Stimulated activated naive CD8-positive, alpha-beta T cell treated with anti-CD3 and anti-CD28 coated beads, Interleukin-15, Interleukin-2, amounts not matched to agents 100 ng/mL and 50 ng/mL, for 24 hours (primary cell): ENCODE data around the gene CGB1.
"Not testable (repeated sequence)": the region's sequence is repeated elsewhere in the genome, so short reads cannot be mapped to it uniquely, and the experiment has no call there.

ENCODE experiments used
- H3K27ac Mint-ChIP-seq: one replicate; pipeline ENCODE4 v1.8.0; 2021; ENCODE audit warnings: mild to moderate bottlenecking, mixed read lengths
- H3K27me3 Mint-ChIP-seq: one replicate; pipeline ENCODE4 v1.8.0; 2021; ENCODE audit warnings: mixed read lengths
- H3K36me3 Mint-ChIP-seq: one replicate; pipeline ENCODE4 v1.8.0; 2021; ENCODE audit warnings: low read depth, mixed read lengths
- H3K4me1 Mint-ChIP-seq: one replicate; pipeline ENCODE4 v1.8.0; 2021; ENCODE audit warnings: low read depth, mixed read lengths
- H3K4me3 Mint-ChIP-seq: one replicate; pipeline ENCODE4 v1.8.0; 2021; ENCODE audit warnings: mild to moderate bottlenecking, mixed read lengths
- H3K9me3 Mint-ChIP-seq: one replicate; pipeline ENCODE4 v1.8.0; 2021; ENCODE audit warnings: mixed read lengths

The CGB1 gene

DNA sequence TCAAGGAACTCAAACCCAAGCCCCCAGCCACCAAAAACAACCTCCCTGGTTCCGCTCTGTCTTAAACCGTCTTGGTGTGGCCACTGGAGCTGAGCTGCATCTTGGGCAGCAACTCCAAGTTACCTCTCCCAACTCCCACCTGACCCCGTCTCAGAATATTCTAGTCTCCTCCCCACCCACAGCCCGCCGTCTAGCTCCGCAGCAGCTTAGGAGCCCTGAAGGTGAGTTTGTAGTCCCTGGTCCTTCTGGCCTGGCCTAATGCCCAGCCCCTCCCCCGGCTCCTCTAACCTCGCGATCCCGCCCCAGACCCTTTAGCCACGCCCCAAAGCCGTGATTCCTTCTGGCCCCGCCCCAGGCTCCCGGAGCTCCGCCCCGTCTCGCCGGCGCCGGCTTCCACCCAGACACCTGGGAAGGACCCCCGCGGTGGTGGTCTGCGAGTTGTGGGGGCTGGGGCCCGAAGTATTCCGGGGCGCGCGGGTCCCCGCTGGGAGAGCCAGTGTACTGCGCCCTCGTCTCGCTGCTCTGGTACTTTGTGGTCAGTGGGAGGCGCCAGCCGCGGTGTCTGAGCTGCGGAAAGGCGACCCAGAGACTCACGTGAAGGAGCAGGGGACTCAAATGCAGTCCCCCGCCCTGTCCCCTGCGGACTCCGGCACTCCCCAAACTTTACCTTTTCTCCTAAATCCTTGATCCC is 17.3 kb downstream of the CGB1 start:
- H3K27me3 Mint-ChIP-seq = peaks cover 13% of the 10 kb centered on the region
- H3K4me3 Mint-ChIP-seq = peak overlapping the region; percentile 66
- peak overlapping the region; percentile 66 for H3K27ac Mint-ChIP-seq
- H3K36me3 Mint-ChIP-seq = no peaks in the 10 kb centered on the region
- H3K4me1 Mint-ChIP-seq = peaks cover 47% of the 10 kb centered on the region
- H3K9me3 Mint-ChIP-seq = no peaks in the 10 kb centered on the region

DNA sequence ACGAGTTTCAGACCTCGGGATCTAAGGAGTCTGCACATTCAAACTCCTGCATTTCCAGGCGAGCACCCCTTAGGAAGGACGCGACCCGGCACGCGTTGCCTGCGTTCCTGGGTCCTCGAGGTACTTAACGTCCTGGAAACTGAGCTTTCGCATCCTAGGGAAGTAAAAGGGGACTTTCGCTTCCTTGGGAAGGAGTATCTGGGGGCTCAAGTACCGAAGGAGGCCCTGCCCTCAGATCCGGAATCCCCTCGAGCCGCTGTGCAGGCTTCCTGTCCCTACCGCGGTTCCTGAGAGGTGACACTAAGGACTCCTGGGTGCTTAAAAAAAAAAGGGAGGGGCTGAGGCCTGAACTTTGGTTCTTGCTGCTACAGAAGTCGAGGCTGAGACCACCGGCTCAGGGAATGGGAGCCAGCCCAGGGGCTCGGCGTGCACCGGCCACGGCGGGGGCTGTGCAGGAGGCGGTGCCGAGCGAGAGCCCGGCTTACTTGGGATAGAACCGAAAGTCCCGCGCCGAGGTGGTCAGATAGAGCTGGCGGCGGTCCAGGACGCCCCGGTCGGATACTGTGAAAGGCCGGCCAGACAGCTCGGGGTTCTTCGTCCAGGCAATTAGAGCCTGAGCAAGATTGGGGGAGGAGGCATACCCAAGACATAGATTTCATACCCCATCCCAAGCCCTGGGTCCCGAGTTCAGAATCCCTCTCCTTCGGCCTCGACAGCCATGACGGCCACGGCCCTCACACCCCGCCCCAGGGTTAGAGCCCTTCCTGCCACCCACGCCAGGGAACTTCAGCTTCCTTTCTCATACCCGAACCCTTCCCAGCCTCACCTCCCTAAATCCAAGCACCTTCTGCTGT is 18.1 kb downstream of the CGB1 start:
- not testable (repeated sequence) for H3K27ac Mint-ChIP-seq, H3K36me3 Mint-ChIP-seq, H3K9me3 Mint-ChIP-seq
- Mint-ChIP-seq H3K4me1 (peaks cover 47% of the 10 kb centered on the region), H3K27me3 (peaks cover 13% of the 10 kb centered on the region), H3K4me3 (peak overlapping the region; percentile 66)

DNA sequence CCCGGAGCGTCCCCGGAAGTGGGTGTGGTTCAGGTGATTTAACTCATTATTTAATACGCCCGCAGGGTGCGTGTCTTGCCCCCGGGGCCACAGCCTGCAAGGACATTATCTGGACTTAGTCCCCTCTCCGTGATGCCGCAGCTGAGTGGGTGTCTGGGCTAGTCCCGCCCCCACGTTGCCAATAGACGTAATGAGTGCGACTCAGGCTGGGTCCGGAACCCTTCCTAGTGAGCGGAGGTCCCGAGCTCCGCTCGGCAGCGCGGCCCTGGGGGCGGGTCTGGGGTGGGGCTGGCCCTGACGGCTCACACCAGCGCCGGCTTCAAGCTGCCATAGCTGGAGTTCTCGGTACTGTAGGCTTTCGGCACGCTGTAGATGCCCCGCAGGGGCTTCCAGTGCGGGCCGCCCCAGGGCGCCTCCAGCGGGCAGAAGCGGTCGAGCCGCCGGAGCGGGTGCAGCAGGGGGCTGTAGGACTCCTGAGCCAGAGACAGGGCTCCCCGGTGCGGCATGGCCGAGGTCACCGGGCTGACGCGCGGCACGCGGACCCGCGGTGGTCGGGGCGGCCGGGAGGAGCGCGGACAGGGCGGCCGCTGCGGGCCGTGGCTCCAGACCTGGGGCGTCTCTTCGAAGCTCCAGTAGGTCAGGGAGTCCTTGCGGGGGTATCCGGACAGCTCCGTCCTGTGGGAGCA is 18.9 kb downstream of the CGB1 start:
- H3K4me1 Mint-ChIP-seq = peaks cover 47% of the 10 kb centered on the region
- H3K27me3 Mint-ChIP-seq = peaks cover 13% of the 10 kb centered on the region
- no peak overlapping the region for H3K27ac Mint-ChIP-seq
- no peaks in the 10 kb centered on the region for H3K9me3 Mint-ChIP-seq
- H3K4me3 Mint-ChIP-seq = peak overlapping the region; percentile 66
- peaks cover 10% of the 10 kb centered on the region for H3K36me3 Mint-ChIP-seq

DNA sequence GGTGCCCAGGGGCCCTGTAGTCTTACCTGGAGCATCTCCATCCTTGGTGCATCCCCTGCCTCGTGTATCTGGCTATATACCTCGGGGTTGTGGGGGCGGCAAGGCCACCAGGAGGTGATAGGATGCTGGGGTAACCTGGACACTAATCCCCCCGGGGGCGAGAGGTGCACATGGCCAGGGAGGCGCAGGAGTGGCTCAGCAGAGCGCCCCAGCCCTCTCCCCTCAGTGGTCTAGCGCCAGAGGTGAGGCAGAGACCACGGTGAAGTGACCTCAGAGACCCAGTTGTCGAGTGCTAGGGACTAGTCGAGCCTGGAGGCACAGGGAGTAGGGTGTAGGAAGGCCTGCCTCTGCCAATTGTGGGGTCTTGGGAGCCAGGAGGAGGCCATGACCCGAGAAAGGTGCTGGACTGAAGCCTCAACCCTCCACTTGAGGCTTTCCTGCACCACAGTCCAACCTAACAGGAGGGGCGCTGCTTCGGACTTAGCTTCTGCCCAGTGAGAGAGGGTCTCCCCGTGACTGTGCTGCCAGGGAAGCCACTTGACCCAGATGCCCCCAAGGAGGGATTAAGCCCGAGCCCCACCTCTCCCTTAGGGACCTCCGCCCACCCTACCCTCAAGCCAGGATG is 19.5 kb downstream of the CGB1 start, which contains the start of gene LHB:
TSS of gene LHB (minus strand) at position 51 of the 625 bp plus-strand sequence. CDS start at position 41, 10 bp downstream.
- peaks cover 13% of the 10 kb centered on the region for H3K27me3 Mint-ChIP-seq
- peaks cover 43% of the 10 kb centered on the region for H3K4me1 Mint-ChIP-seq
- no peak within 1 kb of the TSS for H3K4me3 Mint-ChIP-seq
- H3K9me3 Mint-ChIP-seq = no peaks in the 10 kb centered on the region
- H3K27ac Mint-ChIP-seq = no peak within 1 kb of the TSS
- peaks cover 15% of the 10 kb centered on the region for H3K36me3 Mint-ChIP-seq

DNA sequence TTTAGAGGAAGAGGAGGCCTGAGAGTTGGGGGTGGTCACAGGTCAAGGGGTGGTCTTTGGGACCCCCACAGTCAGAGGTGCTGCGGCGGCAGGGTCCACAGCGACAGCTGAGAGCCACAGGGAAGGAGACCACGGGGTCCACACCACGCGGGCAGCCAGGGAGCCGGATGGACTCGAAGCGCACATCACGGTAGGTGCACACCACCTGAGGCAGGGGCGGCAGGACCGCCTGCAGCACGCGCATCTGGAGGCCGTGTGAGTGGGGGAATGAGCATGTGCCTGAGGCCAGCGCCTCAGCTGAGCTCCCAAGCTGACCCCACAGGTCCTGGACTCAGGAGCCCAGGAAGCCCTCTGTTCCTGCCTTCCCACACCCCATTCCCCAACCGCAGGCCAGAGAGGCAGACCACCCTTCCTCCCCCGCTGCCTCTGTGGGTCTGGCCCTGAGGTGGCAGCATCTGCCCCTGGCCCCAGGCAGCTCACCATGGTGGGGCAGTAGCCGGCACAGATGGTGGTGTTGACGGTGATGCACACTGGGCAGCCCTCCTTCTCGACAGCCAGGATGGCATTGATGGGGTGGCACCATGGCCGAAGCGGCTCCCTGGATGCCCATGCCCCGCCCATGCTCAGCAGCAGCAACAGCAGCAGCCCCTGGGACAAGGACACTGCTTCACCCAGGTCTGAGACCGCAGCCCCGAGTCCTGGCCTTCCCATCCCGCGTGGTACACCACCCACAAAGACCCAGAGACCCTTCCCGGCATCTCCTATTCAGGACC is 20.4 kb downstream of the CGB1 start:
- no peak overlapping the region for H3K27ac Mint-ChIP-seq
- no peak overlapping the region for H3K4me3 Mint-ChIP-seq
- peaks cover 17% of the 10 kb centered on the region for H3K36me3 Mint-ChIP-seq
- H3K9me3 Mint-ChIP-seq = no peaks in the 10 kb centered on the region
- peaks cover 13% of the 10 kb centered on the region for H3K27me3 Mint-ChIP-seq
- H3K4me1 Mint-ChIP-seq = peaks cover 34% of the 10 kb centered on the region

DNA sequence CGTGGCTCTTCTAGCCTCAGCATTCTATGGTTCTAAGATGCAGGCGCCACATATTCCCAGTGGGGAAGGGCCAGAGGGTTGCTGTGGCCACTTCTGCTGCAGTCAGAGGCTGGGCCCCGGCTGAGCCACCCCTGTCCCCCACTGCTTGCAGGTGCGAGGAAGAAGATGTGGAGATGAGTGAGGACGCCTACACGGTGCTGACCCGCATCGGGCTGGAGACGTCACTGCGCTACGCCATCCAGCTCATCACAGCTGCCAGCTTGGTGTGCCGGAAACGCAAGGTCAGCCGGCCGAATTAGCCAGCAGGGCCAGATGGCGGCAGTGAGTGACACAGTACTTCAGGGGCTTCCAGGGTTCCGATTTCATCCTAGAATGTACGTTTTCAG is 21.8 kb downstream of the CGB1 start:
- Mint-ChIP-seq H3K27ac (no peak overlapping the region), H3K36me3 (peaks cover 26% of the 10 kb centered on the region), H3K4me1 (peaks cover 21% of the 10 kb centered on the region), H3K27me3 (peaks cover 6% of the 10 kb centered on the region), H3K9me3 (no peaks in the 10 kb centered on the region), H3K4me3 (no peak overlapping the region)

DNA sequence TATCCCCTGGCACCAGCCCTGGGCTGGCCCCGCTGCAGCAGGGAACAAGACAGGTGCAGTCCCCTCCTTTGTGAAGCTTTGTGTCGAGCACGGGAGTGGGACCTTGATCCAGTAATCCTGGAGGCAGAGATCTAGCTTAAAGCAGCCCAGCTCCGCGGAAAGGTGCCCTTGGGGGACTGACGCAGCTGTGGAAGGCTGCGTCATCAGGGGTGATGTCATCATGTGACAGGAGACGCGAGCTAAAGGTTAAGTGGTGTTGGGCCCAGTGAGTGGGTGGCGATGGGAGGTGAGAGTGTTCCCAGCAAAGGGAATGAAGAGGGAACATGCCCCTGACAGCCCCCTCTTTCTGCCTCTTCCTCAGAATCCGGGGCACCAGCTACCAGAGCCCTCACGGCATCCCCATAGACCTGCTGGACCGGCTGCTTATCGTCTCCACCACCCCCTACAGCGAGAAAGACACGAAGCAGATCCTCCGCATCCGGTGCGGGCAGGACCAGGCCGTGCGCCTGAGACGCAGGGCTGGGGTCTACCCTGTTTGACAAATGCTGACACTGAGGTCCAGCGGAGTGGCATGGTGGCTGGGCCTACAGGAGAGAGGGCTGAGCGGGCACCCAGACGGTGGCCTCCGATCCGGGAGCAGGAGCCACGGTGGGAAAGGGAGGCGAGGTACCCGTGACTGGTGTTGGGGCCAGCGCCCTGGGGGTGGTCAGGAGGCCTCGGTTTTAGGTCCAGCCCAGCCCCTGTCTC is 22.4 kb downstream of the CGB1 start:
- H3K36me3 Mint-ChIP-seq = peaks cover 26% of the 10 kb centered on the region
- no peak overlapping the region for H3K4me3 Mint-ChIP-seq
- peak overlapping the region; percentile 26 for H3K27ac Mint-ChIP-seq
- H3K4me1 Mint-ChIP-seq = peaks cover 16% of the 10 kb centered on the region
- H3K9me3 Mint-ChIP-seq = no peaks in the 10 kb centered on the region
- peaks cover 4% of the 10 kb centered on the region for H3K27me3 Mint-ChIP-seq

DNA sequence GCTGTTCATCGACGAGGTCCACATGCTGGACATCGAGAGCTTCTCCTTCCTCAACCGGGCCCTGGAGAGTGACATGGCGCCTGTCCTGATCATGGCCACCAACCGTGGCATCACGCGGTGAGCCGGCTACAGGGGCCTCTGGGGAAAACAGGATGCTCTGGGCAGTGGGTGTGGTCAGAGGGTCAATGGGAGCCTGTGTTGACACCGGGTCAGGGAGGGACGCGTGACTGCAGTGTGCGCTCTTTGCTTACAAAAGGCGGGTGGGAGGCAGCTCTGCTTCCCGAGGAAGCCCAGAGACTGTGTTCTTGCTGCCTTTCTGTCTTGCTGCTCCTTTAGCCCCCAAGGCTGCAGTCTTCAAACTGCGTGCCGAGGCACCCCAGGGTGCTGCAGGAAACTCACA is 25.5 kb downstream of the CGB1 start:
- Mint-ChIP-seq H3K27ac (no peak overlapping the region), H3K4me3 (no peak overlapping the region), H3K4me1 (no peaks in the 10 kb centered on the region), H3K36me3 (peaks cover 41% of the 10 kb centered on the region), H3K27me3 (no peaks in the 10 kb centered on the region), H3K9me3 (no peaks in the 10 kb centered on the region)

DNA sequence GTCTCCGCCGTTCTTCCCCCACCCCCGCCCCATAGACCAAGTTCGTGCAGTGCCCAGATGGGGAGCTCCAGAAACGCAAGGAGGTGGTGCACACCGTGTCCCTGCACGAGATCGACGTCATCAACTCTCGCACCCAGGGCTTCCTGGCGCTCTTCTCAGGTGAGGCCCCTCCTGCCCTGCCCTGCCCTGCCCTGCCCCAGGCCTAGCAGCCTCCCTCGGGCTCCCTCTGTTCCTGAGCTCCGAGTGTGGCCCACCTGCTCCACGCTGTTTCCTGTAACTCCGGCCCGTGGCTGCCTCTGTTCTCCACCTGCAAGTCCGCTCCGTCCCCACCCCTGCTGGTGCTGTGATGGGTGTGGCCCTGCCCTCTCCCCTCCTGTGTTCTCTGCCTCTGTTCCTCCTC is 26.2 kb downstream of the CGB1 start:
- Mint-ChIP-seq H3K4me1 (no peaks in the 10 kb centered on the region), H3K9me3 (no peaks in the 10 kb centered on the region), H3K27ac (no peak overlapping the region), H3K27me3 (no peaks in the 10 kb centered on the region), H3K36me3 (peaks cover 42% of the 10 kb centered on the region), H3K4me3 (no peak overlapping the region)

DNA sequence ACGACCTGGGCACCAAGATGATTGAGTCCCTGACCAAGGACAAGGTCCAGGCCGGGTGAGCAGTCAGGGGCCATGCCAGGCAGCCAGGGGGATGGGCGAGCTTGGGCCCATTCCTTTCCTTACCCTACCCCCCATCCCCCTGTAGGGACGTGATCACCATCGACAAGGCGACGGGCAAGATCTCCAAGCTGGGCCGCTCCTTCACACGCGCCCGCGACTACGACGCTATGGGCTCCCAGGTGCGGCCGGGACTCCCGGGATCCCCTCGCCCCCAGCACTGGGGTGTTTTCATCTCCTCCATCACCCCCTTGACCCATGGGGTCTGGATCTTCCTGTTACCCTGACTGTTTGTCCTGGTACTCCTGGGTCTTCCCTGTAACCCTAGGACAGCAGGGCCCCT is 26.9 kb downstream of the CGB1 start:
- Mint-ChIP-seq H3K4me3 (no peak overlapping the region), H3K9me3 (no peaks in the 10 kb centered on the region), H3K27ac (no peak overlapping the region), H3K36me3 (peaks cover 48% of the 10 kb centered on the region), H3K27me3 (no peaks in the 10 kb centered on the region), H3K4me1 (no peaks in the 10 kb centered on the region)

DNA sequence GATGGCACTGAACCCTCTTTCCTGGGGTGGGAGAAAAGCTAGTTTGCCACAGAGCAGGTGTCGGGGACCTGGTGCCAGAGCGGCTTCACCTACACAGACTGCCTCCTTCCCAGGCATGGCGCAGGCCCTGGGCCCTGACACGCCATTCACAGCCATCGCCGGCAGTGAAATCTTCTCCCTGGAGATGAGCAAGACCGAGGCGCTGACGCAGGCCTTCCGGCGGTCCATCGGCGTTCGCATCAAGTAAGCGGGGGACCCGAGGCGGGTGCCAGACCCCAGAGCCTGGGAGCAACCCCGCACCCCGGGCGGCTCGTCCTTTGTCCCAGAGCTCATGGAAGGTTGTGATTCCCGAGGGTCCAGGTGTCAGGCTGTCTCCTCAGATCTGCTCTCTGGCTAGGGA is 29.8 kb downstream of the CGB1 start:
- Mint-ChIP-seq H3K27ac (no peak overlapping the region), H3K9me3 (no peaks in the 10 kb centered on the region), H3K27me3 (no peaks in the 10 kb centered on the region), H3K36me3 (peaks cover 46% of the 10 kb centered on the region), H3K4me1 (no peaks in the 10 kb centered on the region), H3K4me3 (no peak overlapping the region)

DNA sequence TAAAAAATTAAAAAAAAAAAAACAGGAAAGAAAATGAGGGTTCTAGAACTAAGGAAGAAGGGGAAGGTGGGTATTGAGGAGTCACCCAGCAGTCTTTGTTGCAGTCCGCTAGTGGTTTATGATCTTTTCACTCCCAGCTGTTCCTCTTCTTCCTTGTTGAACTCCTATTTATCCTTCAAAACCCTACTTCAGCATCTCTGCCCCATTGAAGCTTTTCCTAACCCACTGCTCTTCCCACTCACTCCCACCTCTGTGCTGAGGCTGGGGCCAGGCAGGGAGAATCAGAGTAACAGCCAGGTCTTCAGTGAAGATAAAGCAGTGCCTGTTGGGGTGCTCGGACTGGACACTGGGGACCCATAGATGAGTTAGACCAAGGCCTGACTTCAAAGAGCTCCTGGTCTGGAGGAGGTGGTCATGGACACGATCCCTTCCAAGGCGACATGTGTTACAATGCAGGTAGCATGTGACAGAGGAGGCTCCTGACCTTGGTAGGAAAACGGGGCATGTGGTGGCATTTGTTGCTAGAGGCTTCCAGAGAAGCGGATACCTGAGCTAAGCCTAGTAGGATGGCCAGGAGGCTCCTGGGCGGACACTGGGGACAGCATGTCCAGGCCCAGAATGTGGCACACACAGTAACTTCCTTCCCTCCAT is 31.6 kb downstream of the CGB1 start:
- Mint-ChIP-seq H3K4me1 (no peaks in the 10 kb centered on the region), H3K4me3 (no peak overlapping the region), H3K27ac (no peak overlapping the region), H3K9me3 (no peaks in the 10 kb centered on the region), H3K36me3 (peaks cover 43% of the 10 kb centered on the region), H3K27me3 (no peaks in the 10 kb centered on the region)

DNA sequence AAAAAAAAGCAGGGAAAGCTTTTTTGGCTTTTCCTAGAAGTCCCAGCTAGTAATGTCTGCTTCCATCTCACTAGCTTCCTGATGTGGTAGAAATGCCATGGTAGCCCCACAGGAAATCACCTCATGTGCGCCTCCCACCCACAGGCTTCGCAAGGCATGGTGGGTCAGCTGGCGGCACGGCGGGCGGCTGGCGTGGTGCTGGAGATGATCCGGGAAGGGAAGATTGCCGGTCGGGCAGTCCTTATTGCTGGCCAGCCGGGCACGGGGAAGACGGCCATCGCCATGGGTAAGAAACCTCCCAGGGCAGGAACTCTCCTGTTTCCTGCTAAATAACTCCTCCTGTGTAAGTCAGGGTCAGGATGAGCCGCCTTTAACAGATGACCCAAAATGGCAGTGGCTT is 32.6 kb downstream of the CGB1 start:
- Mint-ChIP-seq H3K36me3 (peaks cover 49% of the 10 kb centered on the region), H3K27ac (no peak overlapping the region)

More for the DNA sequence above, 32.6 kb downstream of the CGB1 start:
- no peaks in the 10 kb centered on the region for H3K9me3 Mint-ChIP-seq
- H3K27me3 Mint-ChIP-seq = no peaks in the 10 kb centered on the region
- H3K4me3 Mint-ChIP-seq = no peak overlapping the region
- no peaks in the 10 kb centered on the region for H3K4me1 Mint-ChIP-seq
